Hippocampal formation (tissue), 2 donors: Measurements from ENCODE around the gene CNOT11.
"Not testable (repeated sequence)": the region's sequence is repeated elsewhere in the genome, so short reads cannot be mapped to it uniquely, and the experiment has no call there.

Experiments used
- DNase-seq, 2 donors: peaks; one replicate each; lab custom pipeline; 2025; lab: John Stamatoyannopoulos, UW

The CNOT11 gene

DNA sequence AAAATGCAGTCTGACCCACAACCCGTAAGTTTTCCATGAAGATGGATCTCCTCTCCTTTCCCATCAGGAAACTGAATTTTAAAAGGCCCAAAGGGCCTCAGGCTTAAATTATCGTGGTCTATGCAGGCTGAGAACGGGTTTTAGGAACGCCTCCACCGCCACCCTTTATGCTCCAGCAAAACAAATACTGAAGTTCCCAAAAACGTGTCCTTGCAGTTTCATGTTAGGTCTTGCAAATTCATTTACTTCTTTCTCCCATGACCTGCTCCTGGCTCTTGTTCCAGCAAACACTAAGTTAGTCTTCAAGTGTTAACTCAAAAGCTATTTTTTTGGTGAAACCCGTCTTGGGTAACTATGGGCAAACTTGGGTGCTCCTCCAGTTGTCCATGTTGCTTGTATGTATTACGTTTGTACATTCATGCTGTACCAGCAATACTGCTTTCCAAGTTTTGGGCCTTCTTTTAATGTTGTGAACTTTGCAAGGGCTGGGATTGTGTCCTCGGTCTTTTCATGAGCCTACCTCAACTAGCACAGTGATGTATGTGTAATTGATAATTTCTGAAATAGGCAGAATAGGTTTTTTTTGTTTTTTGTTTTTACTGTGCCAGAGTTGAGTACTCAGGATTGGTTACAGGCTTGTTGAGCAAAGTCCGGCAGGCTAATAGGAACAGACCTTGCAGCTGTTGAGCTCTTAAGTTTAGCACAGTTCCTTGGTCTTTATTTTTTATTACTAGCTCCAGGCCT, 57.6 kb downstream of the CNOT11 start:
- DNase-seq: no peak

GRCh38 chr2:101310834-101311695, 58.4 kb downstream of the CNOT11 start:
- no peak for DNase-seq

- no peak for DNase-seq
Measured at GRCh38 chr2:101311696-101312017, 59.0 kb downstream of the CNOT11 start.

DNA sequence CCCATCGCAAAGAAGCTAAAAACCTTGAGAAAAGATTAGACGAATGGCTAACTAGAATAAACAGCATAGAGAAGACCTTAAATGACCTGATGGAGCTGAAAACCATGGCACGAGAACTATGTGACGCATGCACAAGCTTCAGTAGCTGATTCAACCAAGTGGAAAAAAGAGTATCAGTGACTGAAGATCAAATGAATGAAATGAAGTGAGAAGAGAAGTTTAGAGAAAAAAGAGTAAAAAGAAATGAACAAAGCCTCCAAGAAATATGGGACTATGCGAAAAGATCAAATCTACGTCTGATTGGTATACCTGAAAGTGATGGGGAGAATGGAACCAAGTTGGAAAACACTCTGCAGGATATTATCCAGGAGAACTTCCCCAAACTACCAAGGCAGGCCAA, 63.9 kb downstream of the CNOT11 start:
- DNase-seq: not testable (repeated sequence)
